Measurements from ENCODE around the gene CNTNAP2.

CNTNAP2 gene

DNA sequence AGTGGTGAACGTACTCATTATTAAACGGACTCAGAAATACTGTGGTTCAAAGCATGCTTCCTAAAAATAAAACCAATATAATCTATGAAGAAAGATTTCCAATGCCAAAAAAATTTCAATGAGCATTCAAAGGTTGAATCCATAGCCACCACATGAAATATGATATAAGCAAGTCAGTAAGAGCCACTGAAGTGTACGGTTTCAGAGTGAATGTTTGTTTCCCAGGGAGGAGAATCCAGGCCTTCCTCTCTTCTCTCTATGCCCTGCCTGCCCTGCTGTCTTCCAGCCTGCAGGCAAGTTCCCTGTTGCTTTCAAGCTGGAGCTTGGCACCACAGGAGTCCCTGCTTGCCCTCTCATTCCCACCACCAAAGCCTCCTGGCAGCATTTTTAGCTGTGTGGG lies 1302.4 kb downstream of the CNTNAP2 start (continued):
- no peak for TF ChIP-seq ZNF133 (tag by site-specific recombination; IDR thresholded peaks at IDR 0.05)
- TF ChIP-seq ZNF501 (tag by site-specific recombination; IDR thresholded peaks at IDR 0.05): no peak

DNA sequence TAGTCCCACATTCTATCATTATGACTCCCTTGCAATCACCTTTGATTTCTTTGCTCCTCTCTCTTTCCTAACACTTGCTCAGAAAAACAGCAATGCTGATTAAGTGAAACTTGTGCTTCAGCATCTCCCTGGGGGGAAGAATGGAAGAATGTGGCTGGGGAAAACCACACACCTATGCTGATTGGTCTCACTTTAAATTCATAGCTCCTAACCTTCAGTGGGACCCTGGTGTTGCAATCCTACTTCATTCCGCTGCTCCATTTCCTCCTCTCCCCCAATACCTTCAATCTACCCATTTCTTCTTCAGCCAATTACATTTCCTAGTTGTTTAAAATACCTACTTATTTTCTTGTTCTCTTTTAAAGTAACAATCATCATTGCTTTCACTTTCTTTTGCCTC lies 1307.3 kb downstream of the CNTNAP2 start:
- Histone ChIP-seq H3K27ac (ENCODE audit: extremely low read depth, low read depth, low read length) (no peak overlapping the region), H3K4me1 (ENCODE audit: control insufficient read depth, insufficient read depth, low read length) (no peaks in the 10 kb centered on the region), H3K36me3 (ENCODE audit: control insufficient read depth in 2 of 2, insufficient read depth in 1 of 2, low read length in 2 of 2) (no peaks in the 10 kb centered on the region), H3K4me3 (ENCODE audit: low read depth, low read length) (no peak overlapping the region), H3K9me3 (ENCODE audit: control insufficient read depth, insufficient read depth, low read depth, low read length) (no peaks in the 10 kb centered on the region)
- TF ChIP-seq ZXDB (tag by site-specific recombination; IDR thresholded peaks at IDR 0.05): no peak
- no peak for TF ChIP-seq ZNF146 (tag by site-specific recombination; IDR thresholded peaks at IDR 0.05)
- no peak for TF ChIP-seq ZNF558 (tag by site-specific recombination; IDR thresholded peaks at IDR 0.05)
- no peak for TF ChIP-seq ZNF701 (tag by site-specific recombination; IDR thresholded peaks at IDR 0.05)
- TF ChIP-seq, protein P1, sequence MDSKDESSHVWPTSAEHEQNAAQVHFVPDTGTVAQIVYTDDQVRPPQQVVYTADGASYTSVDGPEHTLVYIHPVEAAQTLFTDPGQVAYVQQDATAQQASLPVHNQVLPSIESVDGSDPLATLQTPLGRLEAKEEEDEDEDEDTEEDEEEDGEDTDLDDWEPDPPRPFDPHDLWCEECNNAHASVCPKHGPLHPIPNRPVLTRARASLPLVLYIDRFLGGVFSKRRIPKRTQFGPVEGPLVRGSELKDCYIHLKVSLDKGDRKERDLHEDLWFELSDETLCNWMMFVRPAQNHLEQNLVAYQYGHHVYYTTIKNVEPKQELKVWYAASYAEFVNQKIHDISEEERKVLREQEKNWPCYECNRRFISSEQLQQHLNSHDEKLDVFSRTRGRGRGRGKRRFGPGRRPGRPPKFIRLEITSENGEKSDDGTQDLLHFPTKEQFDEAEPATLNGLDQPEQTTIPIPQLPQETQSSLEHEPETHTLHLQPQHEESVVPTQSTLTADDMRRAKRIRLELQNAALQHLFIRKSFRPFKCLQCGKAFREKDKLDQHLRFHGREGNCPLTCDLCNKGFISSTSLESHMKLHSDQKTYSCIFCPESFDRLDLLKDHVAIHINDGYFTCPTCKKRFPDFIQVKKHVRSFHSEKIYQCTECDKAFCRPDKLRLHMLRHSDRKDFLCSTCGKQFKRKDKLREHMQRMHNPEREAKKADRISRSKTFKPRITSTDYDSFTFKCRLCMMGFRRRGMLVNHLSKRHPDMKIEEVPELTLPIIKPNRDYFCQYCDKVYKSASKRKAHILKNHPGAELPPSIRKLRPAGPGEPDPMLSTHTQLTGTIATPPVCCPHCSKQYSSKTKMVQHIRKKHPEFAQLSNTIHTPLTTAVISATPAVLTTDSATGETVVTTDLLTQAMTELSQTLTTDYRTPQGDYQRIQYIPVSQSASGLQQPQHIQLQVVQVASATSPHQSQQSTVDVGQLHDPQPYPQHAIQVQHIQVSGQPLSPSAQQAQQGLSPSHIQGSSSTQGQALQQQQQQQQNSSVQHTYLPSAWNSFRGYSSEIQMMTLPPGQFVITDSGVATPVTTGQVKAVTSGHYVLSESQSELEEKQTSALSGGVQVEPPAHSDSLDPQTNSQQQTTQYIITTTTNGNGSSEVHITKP (tag by site-specific recombination; IDR thresholded peaks at IDR 0.05): no peak
- no peak for TF ChIP-seq ZSCAN16 (tag by site-specific recombination; IDR thresholded peaks at IDR 0.05)
- TF ChIP-seq ZBTB7A (tag by site-specific recombination; IDR thresholded peaks at IDR 0.05; ENCODE audit: low read depth): no peak
- no peak for TF ChIP-seq ZNF274 (IDR thresholded peaks at IDR 0.05; ENCODE audit: low read length)
- TF ChIP-seq ZNF274 (tag by site-specific recombination; IDR thresholded peaks at IDR 0.05; ENCODE audit: borderline replicate concordance): no peak
- TF ChIP-seq, protein P2, sequence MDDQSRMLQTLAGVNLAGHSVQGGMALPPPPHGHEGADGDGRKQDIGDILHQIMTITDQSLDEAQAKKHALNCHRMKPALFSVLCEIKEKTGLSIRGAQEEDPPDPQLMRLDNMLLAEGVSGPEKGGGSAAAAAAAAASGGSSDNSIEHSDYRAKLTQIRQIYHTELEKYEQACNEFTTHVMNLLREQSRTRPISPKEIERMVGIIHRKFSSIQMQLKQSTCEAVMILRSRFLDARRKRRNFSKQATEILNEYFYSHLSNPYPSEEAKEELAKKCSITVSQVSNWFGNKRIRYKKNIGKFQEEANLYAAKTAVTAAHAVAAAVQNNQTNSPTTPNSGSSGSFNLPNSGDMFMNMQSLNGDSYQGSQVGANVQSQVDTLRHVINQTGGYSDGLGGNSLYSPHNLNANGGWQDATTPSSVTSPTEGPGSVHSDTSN (CRISPR knock-in tag; IDR thresholded peaks at IDR 0.05): no peak
- TF ChIP-seq GLI2 (tag by site-specific recombination; IDR thresholded peaks at IDR 0.05; ENCODE audit: borderline replicate concordance, low read depth): no peak
- TF ChIP-seq BCL11A (tag by site-specific recombination; IDR thresholded peaks at IDR 0.05; ENCODE audit: low read depth): no peak
- TF ChIP-seq ZNF548 (tag by site-specific recombination; IDR thresholded peaks at IDR 0.05): no peak
- TF ChIP-seq ZNF658 (tag by site-specific recombination; IDR thresholded peaks at IDR 0.05): no peak
- no peak for TF ChIP-seq ZNF23 (tag by site-specific recombination; IDR thresholded peaks at IDR 0.05; ENCODE audit: borderline replicate concordance)
- TF ChIP-seq ZNF571 (tag by site-specific recombination; IDR thresholded peaks at IDR 0.05): no peak
- TF ChIP-seq ZIC2 (tag by site-specific recombination; IDR thresholded peaks at IDR 0.05): no peak
- no peak for TF ChIP-seq ZFP3 (tag by site-specific recombination; IDR thresholded peaks at IDR 0.05; ENCODE audit: low read depth)
- no peak for TF ChIP-seq HOXA7 (CRISPR knock-in tag; IDR thresholded peaks at IDR 0.05; ENCODE audit: borderline replicate concordance)
- TF ChIP-seq ZNF184 (tag by site-specific recombination; IDR thresholded peaks at IDR 0.05): no peak
- ChIA-PET CTCF (no interaction called here), POLR2A (no interaction called here)

DNA sequence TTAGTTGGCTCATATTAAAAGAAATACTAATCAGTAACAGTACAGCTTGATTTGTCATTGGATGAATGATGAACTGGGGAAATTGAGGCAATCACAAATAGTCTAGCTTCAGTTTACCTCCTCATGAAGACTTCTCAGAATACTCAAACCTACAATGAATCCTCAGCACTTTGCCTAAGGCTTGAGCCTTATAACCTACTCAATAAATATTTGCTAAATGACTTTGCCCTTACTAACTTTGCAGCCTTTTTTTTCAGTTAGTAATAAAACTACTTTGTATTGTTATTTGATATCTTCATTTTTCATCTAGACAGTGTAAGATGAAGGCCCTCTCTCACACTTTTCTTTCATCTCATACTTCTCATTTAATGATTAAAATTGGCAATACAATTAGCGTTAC lies 1311.5 kb downstream of the CNTNAP2 start:
- no peaks in the 10 kb centered on the region for H3K36me3 ChIP-seq (ENCODE audit: control insufficient read depth in 2 of 2, insufficient read depth in 1 of 2, low read length in 2 of 2)
- H3K27ac ChIP-seq (ENCODE audit: extremely low read depth, low read depth, low read length): no peak overlapping the region
- POLR2A ChIA-PET: no interaction called here
- H3K9me3 ChIP-seq (ENCODE audit: control insufficient read depth, insufficient read depth, low read depth, low read length): no peaks in the 10 kb centered on the region
- CTCF ChIA-PET: no interaction called here
- no peak overlapping the region for H3K4me3 ChIP-seq (ENCODE audit: low read depth, low read length)
- H3K4me1 ChIP-seq (ENCODE audit: control insufficient read depth, insufficient read depth, low read length): no peaks in the 10 kb centered on the region
- TF ChIP-seq, protein P3, sequence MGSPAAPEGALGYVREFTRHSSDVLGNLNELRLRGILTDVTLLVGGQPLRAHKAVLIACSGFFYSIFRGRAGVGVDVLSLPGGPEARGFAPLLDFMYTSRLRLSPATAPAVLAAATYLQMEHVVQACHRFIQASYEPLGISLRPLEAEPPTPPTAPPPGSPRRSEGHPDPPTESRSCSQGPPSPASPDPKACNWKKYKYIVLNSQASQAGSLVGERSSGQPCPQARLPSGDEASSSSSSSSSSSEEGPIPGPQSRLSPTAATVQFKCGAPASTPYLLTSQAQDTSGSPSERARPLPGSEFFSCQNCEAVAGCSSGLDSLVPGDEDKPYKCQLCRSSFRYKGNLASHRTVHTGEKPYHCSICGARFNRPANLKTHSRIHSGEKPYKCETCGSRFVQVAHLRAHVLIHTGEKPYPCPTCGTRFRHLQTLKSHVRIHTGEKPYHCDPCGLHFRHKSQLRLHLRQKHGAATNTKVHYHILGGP (tag by site-specific recombination; IDR thresholded peaks at IDR 0.05): no peak
- TF ChIP-seq ZNF341 (tag by site-specific recombination; IDR thresholded peaks at IDR 0.05; ENCODE audit: low read depth): no peak
- TF ChIP-seq, protein P4, sequence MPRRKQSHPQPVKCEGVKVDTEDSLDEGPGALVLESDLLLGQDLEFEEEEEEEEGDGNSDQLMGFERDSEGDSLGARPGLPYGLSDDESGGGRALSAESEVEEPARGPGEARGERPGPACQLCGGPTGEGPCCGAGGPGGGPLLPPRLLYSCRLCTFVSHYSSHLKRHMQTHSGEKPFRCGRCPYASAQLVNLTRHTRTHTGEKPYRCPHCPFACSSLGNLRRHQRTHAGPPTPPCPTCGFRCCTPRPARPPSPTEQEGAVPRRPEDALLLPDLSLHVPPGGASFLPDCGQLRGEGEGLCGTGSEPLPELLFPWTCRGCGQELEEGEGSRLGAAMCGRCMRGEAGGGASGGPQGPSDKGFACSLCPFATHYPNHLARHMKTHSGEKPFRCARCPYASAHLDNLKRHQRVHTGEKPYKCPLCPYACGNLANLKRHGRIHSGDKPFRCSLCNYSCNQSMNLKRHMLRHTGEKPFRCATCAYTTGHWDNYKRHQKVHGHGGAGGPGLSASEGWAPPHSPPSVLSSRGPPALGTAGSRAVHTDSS (tag by site-specific recombination; IDR thresholded peaks at IDR 0.05): no peak
- TF ChIP-seq, protein P5, sequence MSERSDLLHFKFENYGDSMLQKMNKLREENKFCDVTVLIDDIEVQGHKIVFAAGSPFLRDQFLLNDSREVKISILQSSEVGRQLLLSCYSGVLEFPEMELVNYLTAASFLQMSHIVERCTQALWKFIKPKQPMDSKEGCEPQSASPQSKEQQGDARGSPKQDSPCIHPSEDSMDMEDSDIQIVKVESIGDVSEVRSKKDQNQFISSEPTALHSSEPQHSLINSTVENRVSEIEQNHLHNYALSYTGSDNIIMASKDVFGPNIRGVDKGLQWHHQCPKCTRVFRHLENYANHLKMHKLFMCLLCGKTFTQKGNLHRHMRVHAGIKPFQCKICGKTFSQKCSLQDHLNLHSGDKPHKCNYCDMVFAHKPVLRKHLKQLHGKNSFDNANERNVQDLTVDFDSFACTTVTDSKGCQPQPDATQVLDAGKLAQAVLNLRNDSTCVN (tag by site-specific recombination; optimal IDR thresholded peaks at IDR 0.05): no peak
- TF ChIP-seq ZNF302 (tag by site-specific recombination; IDR thresholded peaks at IDR 0.05; ENCODE audit: low read depth): no peak
- no peak for TF ChIP-seq ZNF677 (tag by site-specific recombination; IDR thresholded peaks at IDR 0.05)
